GM08714 (cell line): Measurements from ENCODE around the gene KRCC1.
"Not testable (repeated sequence)": the region's sequence is repeated elsewhere in the genome, so short reads cannot be mapped to it uniquely, and the experiment has no call there.

Experiments
- H3K4me3 ChIP-seq: fragments of 200-500 bp; sonication (Bioruptor generic); 2 replicates; pipeline ENCODE4 v1.5.1; 2014; ENCODE audit warnings: mild to moderate bottlenecking, low read length, inconsistent platforms
- ZNF274 ChIP-seq: IDR thresholded peaks from 2 replicates; pipeline ENCODE4 v1.6.1; 2012; ENCODE audit warnings: mild to moderate bottlenecking, low read depth, low read length

The KRCC1 gene

GRCh38 chr2:88016086-88016959 is 39.3 kb downstream of the KRCC1 start, which contains the start of gene RNU2-63P:
RNU2-63P (minus strand) TSS chr2:88016547.
- no peak for TF ChIP-seq ZNF274
- H3K4me3 ChIP-seq: peak within 1 kb of the TSS; percentile 55; the same call in 1 of the 2 replicates

- TF ChIP-seq ZNF274: no peak
- no peak overlapping the region for H3K4me3 ChIP-seq
These were observed 44.6 kb downstream of the KRCC1 start for GRCh38 chr2:88011011-88011410.

GRCh38 chr2:88010136-88010535 is 45.4 kb downstream of the KRCC1 start:
- TF ChIP-seq ZNF274: no peak
- H3K4me3 ChIP-seq: no peak overlapping the region

- no peak for TF ChIP-seq ZNF274
- no peak overlapping the region for H3K4me3 ChIP-seq
These were observed 48.6 kb downstream of the KRCC1 start for GRCh38 chr2:88006912-88007439.

- H3K4me3 ChIP-seq: no peak overlapping the region
- no peak for TF ChIP-seq ZNF274
These were observed 49.8 kb downstream of the KRCC1 start for GRCh38 chr2:88005776-88006175.

- no peak overlapping the region for H3K4me3 ChIP-seq
These were observed 52.4 kb downstream of the KRCC1 start for GRCh38 chr2:88003074-88003755.

GRCh38 chr2:88002359-88002707 is 53.2 kb downstream of the KRCC1 start:
- TF ChIP-seq ZNF274: no peak

More at GRCh38 chr2:88003074-88003755, 52.4 kb downstream of the KRCC1 start:
- no peak for TF ChIP-seq ZNF274

GRCh38 chr2:88000474-88000873 is 55.1 kb downstream of the KRCC1 start:
- H3K4me3 ChIP-seq: not testable (repeated sequence)

More at GRCh38 chr2:88002359-88002707, 53.2 kb downstream of the KRCC1 start:
- H3K4me3 ChIP-seq: no peak overlapping the region

GRCh38 chr2:87996570-87996969 is 59.0 kb downstream of the KRCC1 start:
- H3K4me3 ChIP-seq: no peak overlapping the region
- TF ChIP-seq ZNF274: no peak

GRCh38 chr2:87995756-87996155 is 59.8 kb downstream of the KRCC1 start:
- no peak overlapping the region for H3K4me3 ChIP-seq
- TF ChIP-seq ZNF274: no peak

GRCh38 chr2:87994304-87994850 is 61.2 kb downstream of the KRCC1 start:
- H3K4me3 ChIP-seq: not testable (repeated sequence)

- not testable (repeated sequence) for H3K4me3 ChIP-seq
These were observed 63.0 kb downstream of the KRCC1 start for GRCh38 chr2:87992569-87992968.

- H3K4me3 ChIP-seq: not testable (repeated sequence)
These were observed 68.1 kb downstream of the KRCC1 start for GRCh38 chr2:87987473-87987872.

- H3K4me3 ChIP-seq: not testable (repeated sequence)
These were observed 69.7 kb downstream of the KRCC1 start for GRCh38 chr2:87985902-87986301.

- not testable (repeated sequence) for H3K4me3 ChIP-seq
These were observed 74.4 kb downstream of the KRCC1 start for GRCh38 chr2:87981182-87981581.
